Endodermal cell (in vitro differentiated cells): ENCODE results near the gene ARHGAP42. TPM values are rescaled to one million over a fixed set of nuclear protein-coding genes. Genes with fewer than 3 reads are reported as not detected.

Experiments
- DNase-seq: peaks from one replicate; pipeline ENCODE4 v3.0.0-alpha.2; 2017
- H3K27ac ChIP-seq: 2 replicates; pipeline ENCODE4 v1.5.1; 2013; ENCODE audit warnings: mild to moderate bottlenecking, low read depth, low read length, moderate library complexity
- H3K27me3 ChIP-seq: 2 replicates; pipeline ENCODE4 v1.6.1; 2013; ENCODE audit warnings: mild to moderate bottlenecking, low read length, moderate library complexity; ENCODE audit not compliant: insufficient read depth, control insufficient read depth, poor library complexity, severe bottlenecking
- H3K36me3 ChIP-seq: 2 replicates; pipeline ENCODE4 v1.7.0; 2013; ENCODE audit warnings: mild to moderate bottlenecking, low read length, moderate library complexity; ENCODE audit not compliant: control insufficient read depth, insufficient read depth
- H3K4me1 ChIP-seq: one replicate; pipeline ENCODE4 v1.7.0; 2013; ENCODE audit warnings: low read length; ENCODE audit not compliant: control insufficient read depth, insufficient read depth
- H3K4me3 ChIP-seq: 2 replicates; pipeline ENCODE4 v1.5.1; 2013; ENCODE audit warnings: mild to moderate bottlenecking, low read length, moderate library complexity
- H3K9ac ChIP-seq: 2 replicates; pipeline ENCODE4 v1.6.1; 2013; ENCODE audit warnings: mild to moderate bottlenecking, low read length, moderate library complexity; ENCODE audit not compliant: poor library complexity, severe bottlenecking; ENCODE audit errors: extremely low read depth
- H3K9me3 ChIP-seq: 2 replicates; pipeline ENCODE4 v1.6.1; 2013; ENCODE audit warnings: mild to moderate bottlenecking, low read length, moderate library complexity; ENCODE audit not compliant: control insufficient read depth
- H3K27ac Mint-ChIP-seq: 2 replicates; pipeline ENCODE4 v1.8.0; 2020; ENCODE audit warnings: mixed read lengths
- H3K27me3 Mint-ChIP-seq: 2 replicates; pipeline ENCODE4 v1.8.0; 2021; ENCODE audit warnings: mild to moderate bottlenecking, mixed read lengths; ENCODE audit not compliant: insufficient read depth
- H3K36me3 Mint-ChIP-seq: 2 replicates; pipeline ENCODE4 v1.8.0; 2020; ENCODE audit warnings: low read depth, mixed read lengths
- H3K4me1 Mint-ChIP-seq: 2 replicates; pipeline ENCODE4 v1.8.0; 2020; ENCODE audit warnings: mixed read lengths
- H3K4me3 Mint-ChIP-seq: 2 replicates; pipeline ENCODE4 v1.8.0; 2020; ENCODE audit warnings: mild to moderate bottlenecking, moderate library complexity, mixed read lengths
- H3K9me3 Mint-ChIP-seq: 2 replicates; pipeline ENCODE4 v1.8.0; 2020; ENCODE audit warnings: mild to moderate bottlenecking, mixed read lengths
- CTCF ChIP-seq: fragments of 200-600 bp; sonication (generic); conservative IDR thresholded peaks from 2 replicates; pipeline ENCODE4 v1.5.0; 2021; ENCODE audit warnings: antibody characterized with exemption, mild to moderate bottlenecking
- WGBS, 2 experiments: methylation state at CpG; one replicate each; pipeline versions ENCODE4 v1.1.5 to v1.1.7; 2013; ENCODE audit warnings: missing lambda C conversion rate in 2 of 2, mixed read lengths in 1 of 2; ENCODE audit not compliant: insufficient coverage in 1 of 2, insufficient read length in 1 of 2; 5-methylcytosine and 5-hydroxymethylcytosine counted together
- total RNA-seq, 2 donors: library from RNA; stranded (reverse); fragmentation: NEBNext Ultra II Directional in 1 of 2; extraction: Animal tissue kit (Norgen Biotek cat#: 25700) in 1 of 2; gene quantifications; 2 replicates in 1 of 2; 3 replicates in 1 of 2; pipeline ENCODE4 v1.2.1, GENCODE V29; 2021

The ARHGAP42 gene
- total RNA-seq, 2 donors from 2014 or later: 164 to 176 TPM

DNA sequence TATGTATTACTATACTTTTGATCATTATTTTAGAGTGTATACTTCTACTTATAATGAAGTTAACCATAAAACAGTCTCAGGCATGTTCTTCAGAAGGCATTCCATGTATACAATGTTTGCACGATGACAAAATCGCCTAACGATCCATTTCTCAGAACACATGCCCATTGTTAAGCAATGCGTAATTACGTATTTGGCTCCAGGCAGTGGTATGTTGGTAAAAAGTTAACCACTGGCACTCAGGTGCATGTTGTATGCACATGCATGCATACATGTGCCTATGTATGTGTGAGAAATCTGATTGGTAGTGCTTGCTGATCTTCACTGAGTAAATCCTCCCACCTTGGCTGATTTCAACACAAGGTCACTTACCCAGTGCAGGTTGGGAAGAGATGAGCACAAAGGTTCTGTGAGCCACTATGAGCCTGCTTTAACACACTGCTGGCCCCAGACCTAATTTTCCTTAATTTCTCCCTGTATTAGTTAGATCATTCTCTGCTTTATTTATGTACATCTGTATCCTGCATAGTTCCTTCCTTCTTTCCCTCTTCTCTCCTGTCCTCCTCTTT lies 164.6 kb downstream of the ARHGAP42 start:
- peaks cover 56% of the 10 kb centered on the region for H3K4me1 Mint-ChIP-seq
- peaks cover 7% of the 10 kb centered on the region for H3K36me3 Mint-ChIP-seq
- no peaks in the 10 kb centered on the region for H3K27me3 ChIP-seq
- no peak overlapping the region for H3K27ac ChIP-seq
- no peak for TF ChIP-seq CTCF
- peaks cover 17% of the 10 kb centered on the region for H3K4me1 ChIP-seq
- 96% methylated on average over 5 of the region's 5 CpGs; no CpG with 5 or more reads in 1 of the 2 experiments for WGBS, 2 experiments
- no peak overlapping the region for H3K4me3 Mint-ChIP-seq
- no peak overlapping the region for H3K4me3 ChIP-seq
- H3K9ac ChIP-seq: no peak overlapping the region
- DNase-seq: no peak
- H3K36me3 ChIP-seq: no peaks in the 10 kb centered on the region
- no peak overlapping the region for H3K27ac Mint-ChIP-seq
- no peaks in the 10 kb centered on the region for H3K9me3 ChIP-seq
- H3K9me3 Mint-ChIP-seq: no peaks in the 10 kb centered on the region
- H3K27me3 Mint-ChIP-seq: no peaks in the 10 kb centered on the region

- no peak overlapping the region for H3K27ac ChIP-seq
- H3K4me1 Mint-ChIP-seq: peaks cover 59% of the 10 kb centered on the region
- no peak for DNase-seq
- no peaks in the 10 kb centered on the region for H3K9me3 Mint-ChIP-seq
- WGBS, 2 experiments: 25% methylated on average over 1 of the region's 1 CpG; no CpG with 5 or more reads in 1 of the 2 experiments
- H3K4me3 ChIP-seq: no peak overlapping the region
- H3K27me3 ChIP-seq: no peaks in the 10 kb centered on the region
- no peak overlapping the region for H3K4me3 Mint-ChIP-seq
- no peaks in the 10 kb centered on the region for H3K27me3 Mint-ChIP-seq
- TF ChIP-seq CTCF: peak; percentile 83
- no peak overlapping the region for H3K9ac ChIP-seq
- no peaks in the 10 kb centered on the region for H3K9me3 ChIP-seq
- H3K36me3 ChIP-seq: peaks cover 14% of the 10 kb centered on the region
- peaks cover 13% of the 10 kb centered on the region for H3K4me1 ChIP-seq
- no peak overlapping the region for H3K27ac Mint-ChIP-seq
- peaks cover 7% of the 10 kb centered on the region for H3K36me3 Mint-ChIP-seq
Measured at GRCh38 chr11:100855466-100856067, 168.5 kb downstream of the ARHGAP42 start.

- Mint-ChIP-seq H3K4me1 (peaks cover 62% of the 10 kb centered on the region), H3K27ac (peak overlapping the region; percentile 80), H3K4me3 (no peak overlapping the region), H3K36me3 (peaks cover 24% of the 10 kb centered on the region), H3K9me3 (no peaks in the 10 kb centered on the region), H3K27me3 (no peaks in the 10 kb centered on the region)
- no peaks in the 10 kb centered on the region for H3K9me3 ChIP-seq
- H3K4me3 ChIP-seq: no peak overlapping the region
- 37 to 57% methylated on average over 4 of the region's 4 CpGs for WGBS, 2 experiments
- H3K27me3 ChIP-seq: no peaks in the 10 kb centered on the region
- DNase-seq: no peak
- H3K9ac ChIP-seq: no peak overlapping the region
- peaks cover 13% of the 10 kb centered on the region for H3K4me1 ChIP-seq
- no peak overlapping the region for H3K27ac ChIP-seq
- TF ChIP-seq CTCF: no peak
- H3K36me3 ChIP-seq: peaks cover 30% of the 10 kb centered on the region
Measured at GRCh38 chr11:100857236-100858005, 170.3 kb downstream of the ARHGAP42 start.
